Ishikawa (cell line): ENCODE results near the gene CHST11.

Source experiments
- CEBPB ChIP-seq: IDR thresholded peaks from 2 replicates; pipeline ENCODE4 v1.6.1; 2012
- CREB1 ChIP-seq: IDR thresholded peaks from 2 replicates; pipeline ENCODE4 v1.6.1; 2012; ENCODE audit warnings: low read depth
- EGR1 ChIP-seq: IDR thresholded peaks from 2 replicates; pipeline ENCODE4 v1.6.1; 2012
- EP300 ChIP-seq: IDR thresholded peaks from 2 replicates; pipeline ENCODE4 v1.6.1; 2012; ENCODE audit warnings: borderline replicate concordance
- MAX ChIP-seq: IDR thresholded peaks from 2 replicates; pipeline ENCODE4 v1.6.1; 2012
- NFIC ChIP-seq: IDR thresholded peaks from 2 replicates; pipeline ENCODE4 v1.6.1; 2012
- RAD21 ChIP-seq: IDR thresholded peaks from 2 replicates; pipeline ENCODE4 v1.6.1; 2012; ENCODE audit warnings: low read depth
- REST ChIP-seq: IDR thresholded peaks from 2 replicates; pipeline ENCODE4 v1.6.1; 2012; ENCODE audit warnings: low read depth, mild to moderate bottlenecking
- TAF1 ChIP-seq: IDR thresholded peaks from 2 replicates; pipeline ENCODE4 v1.6.1; 2012; ENCODE audit warnings: low read depth, mild to moderate bottlenecking
- TCF12 ChIP-seq: IDR thresholded peaks from 2 replicates; pipeline ENCODE4 v1.6.1; 2012; ENCODE audit warnings: low read depth
- TEAD4 ChIP-seq: IDR thresholded peaks from 2 replicates; pipeline ENCODE4 v1.6.1; 2012
- USF1 ChIP-seq: IDR thresholded peaks from 2 replicates; pipeline ENCODE4 v1.6.1; 2012
- YY1 ChIP-seq: IDR thresholded peaks from 2 replicates; pipeline ENCODE4 v1.6.1; 2012; ENCODE audit warnings: low read depth
- ZBTB7A ChIP-seq: IDR thresholded peaks from 2 replicates; pipeline ENCODE4 v1.6.1; 2012; ENCODE audit warnings: low read depth

- TF ChIP-seq EP300: no peak
- TF ChIP-seq REST: no peak
- no peak for TF ChIP-seq TCF12
- TF ChIP-seq YY1: no peak
- TF ChIP-seq RAD21: no peak
- TF ChIP-seq CEBPB: no peak
- TF ChIP-seq TAF1: no peak
- no peak for TF ChIP-seq MAX
- no peak for TF ChIP-seq EGR1
- TF ChIP-seq USF1: no peak
- TF ChIP-seq NFIC: no peak
- TF ChIP-seq TEAD4: no peak
- no peak for TF ChIP-seq CREB1
- TF ChIP-seq ZBTB7A: no peak
Measured at GRCh38 chr12:104502638-104503037, 45.9 kb downstream of the CHST11 start.
